WTC11 (cell line): ENCODE results near the gene SSR2.

ENCODE experiments used
- CTCF ChIP-seq: fragments of 200-600 bp; IDR thresholded peaks from 2 replicates; pipeline ENCODE4 v1.8.0; 2022; ENCODE audit warnings: antibody characterized with exemption
- E2F1 ChIP-seq: sonication (generic); formaldehyde crosslinking; IDR thresholded peaks from 2 replicates; pipeline ENCODE4 v1.8.0; 2022; ENCODE audit warnings: mild to moderate bottlenecking, missing genetic modification reagents
- MAX ChIP-seq: sonication (generic); formaldehyde crosslinking; IDR thresholded peaks from 2 replicates; pipeline ENCODE4 v1.8.0; 2022; ENCODE audit warnings: mild to moderate bottlenecking, missing genetic modification reagents
- NR2C2 ChIP-seq: sonication (generic); formaldehyde crosslinking; IDR thresholded peaks from 2 replicates; pipeline ENCODE4 v1.8.0; 2022; ENCODE audit warnings: mild to moderate bottlenecking, missing genetic modification reagents
- USF2 ChIP-seq: sonication (generic); formaldehyde crosslinking; IDR thresholded peaks from 2 replicates; pipeline ENCODE4 v1.8.1; 2023; ENCODE audit warnings: mild to moderate bottlenecking, missing genetic modification reagents, moderate library complexity
- ZNF121 ChIP-seq: sonication (generic); formaldehyde crosslinking; IDR thresholded peaks from 2 replicates; pipeline ENCODE4 v1.8.0; 2023; ENCODE audit warnings: missing genetic modification reagents
- ZSCAN18 ChIP-seq: fragments of 250-450 bp; sonication (Bioruptor Pico); IDR thresholded peaks from 2 replicates; pipeline ENCODE4 v2.1.2; 2022; ENCODE audit warnings: mild to moderate bottlenecking, moderate library complexity

- TF ChIP-seq E2F1 (no peak), CTCF (no peak), NR2C2 (CRISPR knock-in tag) (no peak), MAX (CRISPR knock-in tag) (no peak), USF2 (no peak), ZNF121 (no peak), ZSCAN18 (CRISPR knock-in tag) (no peak)
Measured at GRCh38 chr1:155981266-155982088, 39.3 kb downstream of the SSR2 start.
